Neural cell (in vitro differentiated cells): ENCODE results near the gene PRRC2B. TPM values are rescaled to one million over a fixed set of nuclear protein-coding genes. Genes with fewer than 3 reads are reported as not detected.

Source experiments
- H2AFZ ChIP-seq: fragments of 200-600, 300-800 bp; sonication (generic), shearing (Covaris generic); 2 replicates; pipeline ENCODE4 v1.6.0; 2014; ENCODE audit warnings: low read depth, mild to moderate bottlenecking, antibody characterized with exemption, low read length, moderate library complexity
- H3F3A ChIP-seq: fragments of 200-600 bp; shearing (Covaris generic); 2 replicates; pipeline ENCODE4 v1.6.1; 2016; ENCODE audit warnings: mild to moderate bottlenecking, moderate library complexity, mixed read lengths, antibody characterized with exemption, low read length; ENCODE audit not compliant: insufficient read depth, poor library complexity, severe bottlenecking
- H3K27ac ChIP-seq: fragments of 200-600, 300-800 bp; sonication (generic), shearing (Covaris generic); 2 replicates; pipeline ENCODE4 v1.5.1; 2014; ENCODE audit warnings: mild to moderate bottlenecking, low read length, moderate library complexity
- H3K27me3 ChIP-seq: fragments of 300-800, 200-600 bp; sonication (generic), shearing (Covaris generic); 2 replicates; pipeline ENCODE4 v1.6.0; 2014; ENCODE audit warnings: mild to moderate bottlenecking, low read depth, low read length, moderate library complexity; ENCODE audit not compliant: insufficient read depth
- H3K36me3 ChIP-seq: fragments of 300-800, 200-600 bp; sonication (generic), shearing (Covaris generic); 2 replicates; pipeline ENCODE4 v1.5.1; 2014; ENCODE audit warnings: mild to moderate bottlenecking, antibody characterized with exemption, low read length, moderate library complexity; ENCODE audit not compliant: insufficient read depth
- H3K4me2 ChIP-seq: fragments of 300-800, 200-600 bp; sonication (generic), shearing (Covaris generic); 2 replicates; pipeline ENCODE4 v1.6.0; 2014; ENCODE audit warnings: mild to moderate bottlenecking, low read length
- H3K4me3 ChIP-seq: fragments of 300-800, 200-600 bp; sonication (generic), shearing (Covaris generic); 2 replicates; pipeline ENCODE4 v1.5.1; 2014; ENCODE audit warnings: mild to moderate bottlenecking, low read length, moderate library complexity
- H3K79me2 ChIP-seq: fragments of 200-600 bp; shearing (Covaris generic); replicated peaks from 2 replicates; pipeline ENCODE4 v1.6.0; 2014; ENCODE audit warnings: mild to moderate bottlenecking, low read length, moderate library complexity; ENCODE audit not compliant: insufficient read depth
- H3K9ac ChIP-seq: fragments of 300-800, 200-600 bp; sonication (generic), shearing (Covaris generic); 2 replicates; pipeline ENCODE4 v1.6.1; 2016; ENCODE audit warnings: mild to moderate bottlenecking, low read length, mixed read lengths
- H3K9me2 ChIP-seq: fragments of 200-600 bp; shearing (Covaris generic); 2 replicates; pipeline ENCODE4 v1.6.1; 2016; ENCODE audit warnings: mild to moderate bottlenecking, low read length, mixed read lengths; ENCODE audit not compliant: insufficient read depth
- H3K9me3 ChIP-seq: fragments of 200-600, 300-800 bp; sonication (generic), shearing (Covaris generic); 2 replicates; pipeline ENCODE4 v1.6.1; 2016; ENCODE audit warnings: mild to moderate bottlenecking, mixed run types, low read length, moderate library complexity, mixed read lengths
- H4K20me1 ChIP-seq: fragments of 200-600 bp; shearing (Covaris generic); 2 replicates; pipeline ENCODE4 v1.6.1; 2016; ENCODE audit warnings: mild to moderate bottlenecking, mixed run types; ENCODE audit not compliant: insufficient read depth
- EP300 ChIP-seq: fragments of 450-650 bp; conservative IDR thresholded peaks from 2 replicates; pipeline ENCODE4 v1.6.1; 2014; ENCODE audit warnings: antibody characterized with exemption, mild to moderate bottlenecking, moderate library complexity; ENCODE audit not compliant: poor library complexity, severe bottlenecking
- EZH2 ChIP-seq: fragments of 200-600, 300-800 bp; shearing (Covaris generic), sonication (generic); IDR thresholded peaks from 2 replicates; pipeline ENCODE4 v1.6.1; 2014; ENCODE audit warnings: antibody characterized with exemption, low read length, borderline replicate concordance, mild to moderate bottlenecking; ENCODE audit not compliant: insufficient read depth, poor library complexity, severe bottlenecking
- MXI1 ChIP-seq: fragments of 450-650 bp; conservative IDR thresholded peaks from 2 replicates; pipeline ENCODE4 v1.6.1; 2014; ENCODE audit warnings: antibody characterized with exemption, mild to moderate bottlenecking; ENCODE audit not compliant: poor library complexity, severe bottlenecking
- POLR2AphosphoS5 ChIP-seq: IDR thresholded peaks from 2 replicates; pipeline ENCODE4 v1.6.1; 2012
- RAD21 ChIP-seq: fragments of 450-650 bp; conservative IDR thresholded peaks from 2 replicates; pipeline ENCODE4 v1.6.1; 2014; ENCODE audit warnings: antibody characterized with exemption, mild to moderate bottlenecking, moderate library complexity
- SMC3 ChIP-seq: fragments of 450-650 bp; conservative IDR thresholded peaks from 2 replicates; pipeline ENCODE4 v1.6.1; 2014; ENCODE audit warnings: antibody characterized with exemption, mild to moderate bottlenecking, moderate library complexity; ENCODE audit not compliant: poor library complexity
- TAF1 ChIP-seq: IDR thresholded peaks from 2 replicates; pipeline ENCODE4 v1.6.1; 2012; ENCODE audit warnings: low read depth
- polyA plus RNA-seq: library from polyadenylated mRNA; depleted of rRNA; stranded (reverse); fragments of >200 nt; gene quantifications from 2 replicates; pipeline ENCODE4 v1.2.3, GENCODE V29; 2014
- TF ChIP-seq, protein P1 (sequence below): IDR thresholded peaks from 2 replicates; pipeline ENCODE4 v1.6.1; 2012; ENCODE audit warnings: borderline replicate concordance
- TF ChIP-seq, protein P2 (sequence below): fragments of 450-650 bp; IDR thresholded peaks from 2 replicates; pipeline ENCODE4 v1.5.1; 2014; ENCODE audit warnings: antibody characterized with exemption, mild to moderate bottlenecking, moderate library complexity; ENCODE audit not compliant: poor library complexity, severe bottlenecking

PRRC2B gene
- polyA plus RNA-seq, 1 donor from 2014 or later = 89.5 TPM

DNA sequence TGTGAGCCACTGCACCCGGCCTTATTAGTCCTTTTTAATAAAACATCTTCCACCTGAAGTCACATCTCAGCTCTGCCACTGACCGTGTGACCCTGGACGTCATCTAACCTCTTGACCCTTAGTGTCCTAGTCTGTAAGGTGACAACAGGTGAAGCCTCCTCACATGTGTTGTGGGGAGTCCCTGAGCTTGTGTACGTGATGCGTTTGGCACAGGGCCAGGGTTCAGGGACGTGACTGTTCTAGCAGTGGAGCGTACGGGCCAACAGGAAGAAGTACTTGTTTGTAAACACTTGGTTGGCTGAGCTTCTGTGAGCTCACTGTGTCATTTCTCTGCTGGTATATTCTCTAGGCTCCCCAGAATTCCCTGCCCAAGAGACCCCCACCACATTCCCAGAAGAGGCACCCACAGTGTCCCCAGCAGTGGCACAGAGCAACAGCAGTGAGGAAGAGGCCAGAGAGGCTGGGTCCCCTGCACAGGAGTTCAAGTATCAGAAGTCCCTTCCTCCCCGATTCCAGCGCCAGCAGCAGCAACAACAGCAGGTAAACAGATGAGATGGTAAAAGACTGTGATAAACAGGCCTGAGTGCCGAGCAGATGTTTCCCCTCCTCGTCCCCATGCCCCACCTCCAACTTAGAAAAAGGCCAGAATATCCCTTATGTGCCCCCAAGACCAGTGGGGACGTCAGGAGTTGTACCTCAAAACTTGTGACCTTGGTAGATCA lies 73.5 kb downstream of the PRRC2B start:
- H3K79me2 ChIP-seq = peaks cover 21% of the 10 kb centered on the region

DNA sequence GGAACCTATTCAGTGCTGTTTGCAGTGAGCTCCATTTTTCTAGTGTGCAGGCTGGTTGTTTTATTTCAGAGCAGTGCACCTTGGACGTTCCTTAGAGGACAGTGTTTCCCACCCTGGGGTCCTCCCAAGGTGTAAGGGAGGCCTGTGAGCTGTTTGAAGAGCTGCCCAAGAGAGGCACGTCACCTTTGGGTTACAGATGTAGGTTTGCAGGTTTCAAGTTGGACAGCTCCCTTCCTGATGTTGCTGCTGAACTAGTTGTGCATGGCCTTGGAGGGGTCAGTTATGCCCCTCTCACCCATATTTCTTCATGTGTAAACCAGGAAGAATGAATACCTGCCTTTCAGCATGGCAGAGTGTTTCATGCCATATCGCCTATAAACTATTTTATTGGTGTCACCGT lies 74.1 kb downstream of the PRRC2B start:
- peaks cover 25% of the 10 kb centered on the region for H3K79me2 ChIP-seq

More for the DNA sequence above, 73.5 kb downstream of the PRRC2B start:
- H2AFZ ChIP-seq = no peak overlapping the region
- no peak overlapping the region for H3K9ac ChIP-seq
- no peak overlapping the region for H3K4me3 ChIP-seq
- no peak overlapping the region for H3K4me2 ChIP-seq
- no peaks in the 10 kb centered on the region for H3K27me3 ChIP-seq
- H3K36me3 ChIP-seq = peaks cover 8% of the 10 kb centered on the region
- no peaks in the 10 kb centered on the region for H3K9me2 ChIP-seq
- peaks cover 3% of the 10 kb centered on the region for H4K20me1 ChIP-seq
- no peak overlapping the region for H3K27ac ChIP-seq
- no peaks in the 10 kb centered on the region for H3K9me3 ChIP-seq
- no peaks in the 10 kb centered on the region for H3F3A ChIP-seq
- no peak for TF ChIP-seq EP300
- no peak for TF ChIP-seq MXI1
- no peak for TF ChIP-seq POLR2AphosphoS5
- TF ChIP-seq EZH2 = no peak
- TF ChIP-seq, protein P1, sequence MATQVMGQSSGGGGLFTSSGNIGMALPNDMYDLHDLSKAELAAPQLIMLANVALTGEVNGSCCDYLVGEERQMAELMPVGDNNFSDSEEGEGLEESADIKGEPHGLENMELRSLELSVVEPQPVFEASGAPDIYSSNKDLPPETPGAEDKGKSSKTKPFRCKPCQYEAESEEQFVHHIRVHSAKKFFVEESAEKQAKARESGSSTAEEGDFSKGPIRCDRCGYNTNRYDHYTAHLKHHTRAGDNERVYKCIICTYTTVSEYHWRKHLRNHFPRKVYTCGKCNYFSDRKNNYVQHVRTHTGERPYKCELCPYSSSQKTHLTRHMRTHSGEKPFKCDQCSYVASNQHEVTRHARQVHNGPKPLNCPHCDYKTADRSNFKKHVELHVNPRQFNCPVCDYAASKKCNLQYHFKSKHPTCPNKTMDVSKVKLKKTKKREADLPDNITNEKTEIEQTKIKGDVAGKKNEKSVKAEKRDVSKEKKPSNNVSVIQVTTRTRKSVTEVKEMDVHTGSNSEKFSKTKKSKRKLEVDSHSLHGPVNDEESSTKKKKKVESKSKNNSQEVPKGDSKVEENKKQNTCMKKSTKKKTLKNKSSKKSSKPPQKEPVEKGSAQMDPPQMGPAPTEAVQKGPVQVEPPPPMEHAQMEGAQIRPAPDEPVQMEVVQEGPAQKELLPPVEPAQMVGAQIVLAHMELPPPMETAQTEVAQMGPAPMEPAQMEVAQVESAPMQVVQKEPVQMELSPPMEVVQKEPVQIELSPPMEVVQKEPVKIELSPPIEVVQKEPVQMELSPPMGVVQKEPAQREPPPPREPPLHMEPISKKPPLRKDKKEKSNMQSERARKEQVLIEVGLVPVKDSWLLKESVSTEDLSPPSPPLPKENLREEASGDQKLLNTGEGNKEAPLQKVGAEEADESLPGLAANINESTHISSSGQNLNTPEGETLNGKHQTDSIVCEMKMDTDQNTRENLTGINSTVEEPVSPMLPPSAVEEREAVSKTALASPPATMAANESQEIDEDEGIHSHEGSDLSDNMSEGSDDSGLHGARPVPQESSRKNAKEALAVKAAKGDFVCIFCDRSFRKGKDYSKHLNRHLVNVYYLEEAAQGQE = no peak
- TF ChIP-seq SMC3 = no peak
- no peak for TF ChIP-seq TAF1
- TF ChIP-seq, protein P2, sequence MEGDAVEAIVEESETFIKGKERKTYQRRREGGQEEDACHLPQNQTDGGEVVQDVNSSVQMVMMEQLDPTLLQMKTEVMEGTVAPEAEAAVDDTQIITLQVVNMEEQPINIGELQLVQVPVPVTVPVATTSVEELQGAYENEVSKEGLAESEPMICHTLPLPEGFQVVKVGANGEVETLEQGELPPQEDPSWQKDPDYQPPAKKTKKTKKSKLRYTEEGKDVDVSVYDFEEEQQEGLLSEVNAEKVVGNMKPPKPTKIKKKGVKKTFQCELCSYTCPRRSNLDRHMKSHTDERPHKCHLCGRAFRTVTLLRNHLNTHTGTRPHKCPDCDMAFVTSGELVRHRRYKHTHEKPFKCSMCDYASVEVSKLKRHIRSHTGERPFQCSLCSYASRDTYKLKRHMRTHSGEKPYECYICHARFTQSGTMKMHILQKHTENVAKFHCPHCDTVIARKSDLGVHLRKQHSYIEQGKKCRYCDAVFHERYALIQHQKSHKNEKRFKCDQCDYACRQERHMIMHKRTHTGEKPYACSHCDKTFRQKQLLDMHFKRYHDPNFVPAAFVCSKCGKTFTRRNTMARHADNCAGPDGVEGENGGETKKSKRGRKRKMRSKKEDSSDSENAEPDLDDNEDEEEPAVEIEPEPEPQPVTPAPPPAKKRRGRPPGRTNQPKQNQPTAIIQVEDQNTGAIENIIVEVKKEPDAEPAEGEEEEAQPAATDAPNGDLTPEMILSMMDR = no peak
- TF ChIP-seq RAD21 = no peak

More for the DNA sequence above, 74.1 kb downstream of the PRRC2B start:
- Histone ChIP-seq H3K9me3 (no peaks in the 10 kb centered on the region), H3K9me2 (no peaks in the 10 kb centered on the region), H3K27me3 (no peaks in the 10 kb centered on the region), H2AFZ (no peak overlapping the region), H3K4me3 (no peak overlapping the region), H3K36me3 (peaks cover 8% of the 10 kb centered on the region), H3F3A (no peaks in the 10 kb centered on the region), H3K4me2 (no peak overlapping the region), H4K20me1 (peaks cover 6% of the 10 kb centered on the region), H3K27ac (no peak overlapping the region), H3K9ac (no peak overlapping the region)
- no peak for TF ChIP-seq RAD21
- TF ChIP-seq POLR2AphosphoS5 = no peak
- TF ChIP-seq SMC3 = no peak
- no peak for TF ChIP-seq MXI1
- TF ChIP-seq TAF1 = no peak
- TF ChIP-seq, protein P2 = no peak
- no peak for TF ChIP-seq EP300
- TF ChIP-seq EZH2 = no peak
- TF ChIP-seq, protein P1 = no peak
